Transverse colon (tissue), 4 donors: ENCODE results near the gene EMILIN2. TPM values are rescaled to one million over a fixed set of nuclear protein-coding genes. Genes with fewer than 3 reads are reported as not detected.

Experiments used
- DNase-seq: peaks from one replicate; pipeline ENCODE4 v3.0.0-alpha.2; 2019
- H3K27ac ChIP-seq, 4 donors: fragments of 200-600 bp; sonication (generic); 2 replicates each; pipeline ENCODE4 v1.5.1; 2016 to 2018; ENCODE audit warnings: inconsistent platforms in 4 of 4
- H3K27me3 ChIP-seq: fragments of 200-600 bp; sonication (generic); 2 replicates; pipeline ENCODE4 v1.5.1; 2017; ENCODE audit warnings: inconsistent platforms
- H3K36me3 ChIP-seq, 4 donors: fragments of 200-600 bp; sonication (generic); 2 replicates each; pipeline ENCODE4 v1.5.1; 2017 to 2019; ENCODE audit warnings: inconsistent platforms in 4 of 4
- H3K4me1 ChIP-seq, 4 donors: fragments of 200-600 bp; sonication (generic); 2 replicates each; pipeline ENCODE4 v1.5.1; 2017 to 2020; ENCODE audit warnings: inconsistent platforms in 4 of 4
- H3K4me3 ChIP-seq, 4 donors: fragments of 200-600 bp; sonication (generic); 1 replicate in 1 of 4; 2 replicates in 3 of 4; pipeline versions ENCODE4 v1.5.1 to v1.6.1; 2017 to 2019; ENCODE audit warnings: inconsistent platforms in 4 of 4
- H3K9me3 ChIP-seq, 2 donors: fragments of 200-600 bp; sonication (generic); 2 replicates each; pipeline ENCODE4 v1.5.1; 2017 to 2019; ENCODE audit warnings: inconsistent platforms in 2 of 2
- EP300 ChIP-seq: sonication (generic); formaldehyde crosslinking; IDR thresholded peaks from one replicate; pipeline ENCODE4 v1.6.1; 2017; ENCODE audit warnings: antibody characterized with exemption, low read depth
- POLR2A ChIP-seq: fragments of 450-650 bp; IDR thresholded peaks from one replicate; pipeline ENCODE4 v1.6.1; 2016; ENCODE audit warnings: antibody characterized with exemption, mild to moderate bottlenecking, moderate library complexity
- POLR2AphosphoS5 ChIP-seq, 3 donors: sonication (generic); formaldehyde crosslinking; IDR thresholded peaks; one replicate each; pipeline ENCODE4 v1.6.1; 2016; ENCODE audit warnings: antibody characterized with exemption in 3 of 3
- WGBS, 2 donors: methylation state at CpG; one replicate each; pipeline ENCODE4 v1.1.5; 2018; ENCODE audit warnings: low coverage in 1 of 2; 5-methylcytosine and 5-hydroxymethylcytosine counted together
- in situ Hi-C, 4 donors: fragments of 200-750 bp; cut with MboI; loops; one replicate each; pipeline versions ENCODE4 v1.15.0 to v1.15.1; 2017; ENCODE audit warnings: low sequenced_read_pairs in 3 of 4, low pct_ligation_motif_present in 1 of 4, low pct_unique_long_range_greater_than_20kb in 1 of 4
- intact Hi-C: fragments of 100-400 bp; cut with DNase I; formaldehyde crosslinking; loops from one replicate; pipeline ENCODE4 v1.15.1; 2023; ENCODE audit warnings: low total_unique reads
- total RNA-seq, 4 donors: library from RNA; depleted of rRNA; stranded (reverse); fragments of >200 nt; gene quantifications; one replicate each; pipeline ENCODE4 v1.1.0, GENCODE V29; 2016
- TF ChIP-seq, protein P1 (sequence below), 5 experiments: fragments of 200-600 bp in 3 of 5; fragments of 450-650 bp in 2 of 5; sonication (generic) in 3 of 5; IDR thresholded peaks; 1 replicate in 2 of 5; 2 replicates in 3 of 5; pipeline ENCODE4 v1.5.1; 2016 to 2017; ENCODE audit warnings: antibody characterized with exemption in 5 of 5, inconsistent platforms in 3 of 5, mild to moderate bottlenecking in 2 of 5, moderate library complexity in 1 of 5

EMILIN2 gene
- total RNA-seq, 4 donors from 2014 or later, result 12.0 to 145 (median 56.5) TPM

DNA sequence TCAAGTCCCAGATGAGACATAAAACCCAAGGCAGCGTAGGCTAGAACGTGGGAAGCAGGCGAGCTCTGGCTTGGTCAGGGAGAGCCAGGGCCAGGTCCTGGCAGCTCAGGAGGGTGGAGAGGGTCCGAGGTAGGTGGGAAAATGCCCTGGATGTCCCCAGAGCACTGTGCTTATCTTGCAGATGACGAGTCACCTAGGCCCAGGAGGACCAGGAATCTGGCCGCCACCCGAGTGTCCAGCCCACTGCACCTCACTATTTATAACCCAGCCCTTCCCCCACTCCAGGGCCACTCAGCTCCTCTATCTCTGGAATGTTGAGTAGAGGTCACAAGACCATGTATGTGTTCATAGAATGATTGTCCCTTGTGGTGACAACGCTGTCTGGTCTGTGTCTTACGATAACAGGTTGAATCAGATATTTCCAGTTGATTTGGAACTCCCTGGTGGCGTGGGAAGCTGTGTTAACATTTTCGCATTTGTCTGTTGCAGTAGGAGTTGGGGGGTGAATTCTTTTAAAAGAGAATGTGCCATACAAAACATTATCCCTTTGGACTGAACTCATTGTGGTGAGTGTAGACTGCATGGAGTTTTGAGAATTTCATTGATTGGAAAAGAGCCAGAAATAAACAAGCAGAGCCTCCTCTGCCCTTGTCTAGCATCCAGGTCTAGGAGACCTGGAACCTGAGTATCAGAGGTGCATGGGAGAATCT, 47.5 kb downstream of the EMILIN2 start:
- 86 to 91% methylated on average over 1 to 11 of the region's 11 CpGs for WGBS, 2 donors
- TF ChIP-seq POLR2AphosphoS5 (IDR thresholded peaks at IDR 0.05) (no peak), EP300 (no peak), POLR2A (no peak)
- TF ChIP-seq, protein P1, sequence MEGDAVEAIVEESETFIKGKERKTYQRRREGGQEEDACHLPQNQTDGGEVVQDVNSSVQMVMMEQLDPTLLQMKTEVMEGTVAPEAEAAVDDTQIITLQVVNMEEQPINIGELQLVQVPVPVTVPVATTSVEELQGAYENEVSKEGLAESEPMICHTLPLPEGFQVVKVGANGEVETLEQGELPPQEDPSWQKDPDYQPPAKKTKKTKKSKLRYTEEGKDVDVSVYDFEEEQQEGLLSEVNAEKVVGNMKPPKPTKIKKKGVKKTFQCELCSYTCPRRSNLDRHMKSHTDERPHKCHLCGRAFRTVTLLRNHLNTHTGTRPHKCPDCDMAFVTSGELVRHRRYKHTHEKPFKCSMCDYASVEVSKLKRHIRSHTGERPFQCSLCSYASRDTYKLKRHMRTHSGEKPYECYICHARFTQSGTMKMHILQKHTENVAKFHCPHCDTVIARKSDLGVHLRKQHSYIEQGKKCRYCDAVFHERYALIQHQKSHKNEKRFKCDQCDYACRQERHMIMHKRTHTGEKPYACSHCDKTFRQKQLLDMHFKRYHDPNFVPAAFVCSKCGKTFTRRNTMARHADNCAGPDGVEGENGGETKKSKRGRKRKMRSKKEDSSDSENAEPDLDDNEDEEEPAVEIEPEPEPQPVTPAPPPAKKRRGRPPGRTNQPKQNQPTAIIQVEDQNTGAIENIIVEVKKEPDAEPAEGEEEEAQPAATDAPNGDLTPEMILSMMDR (IDR thresholded peaks at IDR 0.05), result no peak
- in situ Hi-C loops (no loop called here), intact Hi-C loops (no loop called here)
- Histone ChIP-seq H3K27ac (no peak overlapping the region), H3K4me3 (no peak overlapping the region), H3K4me1 (no peaks in the 10 kb centered on the region), H3K36me3 (no peaks in the 10 kb centered on the region), H3K27me3 (no peaks in the 10 kb centered on the region), H3K9me3 (no peaks in the 10 kb centered on the region)
- DNase-seq, result no peak

GRCh38 chr18:2894841-2895370, 48.1 kb downstream of the EMILIN2 start:
- Histone ChIP-seq H3K4me1 (no peaks in the 10 kb centered on the region), H3K36me3 (no peaks in the 10 kb centered on the region), H3K27me3 (no peaks in the 10 kb centered on the region), H3K4me3 (no peak overlapping the region), H3K9me3 (no peaks in the 10 kb centered on the region), H3K27ac (no peak overlapping the region)
- intact Hi-C loops (no loop called here), in situ Hi-C loops (no loop called here)
- TF ChIP-seq EP300, result no peak
- TF ChIP-seq, protein P1 (IDR thresholded peaks at IDR 0.05), result no peak
- no peak for TF ChIP-seq POLR2A
- TF ChIP-seq POLR2AphosphoS5 (IDR thresholded peaks at IDR 0.05), result no peak
- 78 to 80% methylated on average over 2 of the region's 2 CpGs for WGBS, 2 donors
- DNase-seq, result no peak

DNA sequence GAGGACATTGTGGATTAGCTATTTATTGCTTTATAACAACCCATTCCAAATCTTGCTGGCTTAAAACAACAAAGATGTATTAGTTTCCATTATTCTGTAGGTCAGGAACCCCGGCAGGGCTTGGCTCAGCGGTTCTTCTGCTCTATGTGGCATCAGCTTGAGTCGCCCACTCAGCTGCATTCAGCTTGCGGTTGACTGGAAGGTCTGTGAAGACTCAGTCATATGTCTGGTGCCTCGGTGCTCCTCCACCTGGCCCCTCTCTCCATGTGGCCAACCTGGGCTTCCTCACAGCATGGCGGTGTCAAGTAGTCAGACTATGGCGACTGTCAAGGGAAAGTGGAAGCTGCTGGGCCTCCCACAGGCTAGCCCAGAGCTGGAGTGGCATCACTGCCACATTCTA, 48.6 kb downstream of the EMILIN2 start:
- no peak for DNase-seq
- 96 to 97% methylated on average over 5 to 7 of the region's 7 CpGs for WGBS, 2 donors
- TF ChIP-seq, protein P1 (IDR thresholded peaks at IDR 0.05), result no peak
- TF ChIP-seq POLR2A (no peak), EP300 (no peak), POLR2AphosphoS5 (IDR thresholded peaks at IDR 0.05) (no peak)
- H3K9me3 ChIP-seq, result no peaks in the 10 kb centered on the region
- H3K27ac ChIP-seq, result no peak overlapping the region
- no peak overlapping the region for H3K4me3 ChIP-seq
- no peaks in the 10 kb centered on the region for H3K36me3 ChIP-seq
- H3K4me1 ChIP-seq, result no peaks in the 10 kb centered on the region
- in situ Hi-C loops (no loop called here), intact Hi-C loops (no loop called here)
- no peaks in the 10 kb centered on the region for H3K27me3 ChIP-seq

- no peak for TF ChIP-seq POLR2AphosphoS5 (IDR thresholded peaks at IDR 0.05)
- TF ChIP-seq POLR2A, result no peak
- TF ChIP-seq, protein P1 (IDR thresholded peaks at IDR 0.05), result no peak
- TF ChIP-seq EP300, result no peak
- Histone ChIP-seq H3K27me3 (no peaks in the 10 kb centered on the region), H3K36me3 (no peaks in the 10 kb centered on the region), H3K4me1 (no peaks in the 10 kb centered on the region), H3K27ac (no peak overlapping the region), H3K4me3 (no peak overlapping the region), H3K9me3 (no peaks in the 10 kb centered on the region)
- in situ Hi-C loops (no loop called here), intact Hi-C loops (no loop called here)
- WGBS, 2 donors, result 82 to 90% methylated on average over 4 of the region's 4 CpGs
- no peak for DNase-seq
Observed at GRCh38 chr18:2896990-2897389, 50.2 kb downstream of the EMILIN2 start.
